KMS-11 (cell line): ENCODE data around the gene FOXJ3.

ENCODE experiments used
- H2AFZ ChIP-seq: fragments of 200-600 bp; sonication (generic); 2 replicates; pipeline ENCODE4 v1.6.1; 2016; ENCODE audit warnings: antibody characterized with exemption, mixed run types, low read depth
- H3K27ac ChIP-seq: fragments of 200-600 bp; sonication (generic); 2 replicates; pipeline ENCODE4 v1.6.1; 2016; ENCODE audit warnings: mild to moderate bottlenecking, mixed run types
- H3K27me3 ChIP-seq: fragments of 200-600 bp; sonication (generic); 2 replicates; pipeline ENCODE4 v1.6.1; 2017; ENCODE audit warnings: mild to moderate bottlenecking, low read depth, mixed run types, moderate library complexity; ENCODE audit not compliant: insufficient read depth
- H3K36me3 ChIP-seq: fragments of 200-600 bp; sonication (generic); 2 replicates; pipeline ENCODE4 v1.6.1; 2017; ENCODE audit warnings: mild to moderate bottlenecking, mixed run types; ENCODE audit not compliant: insufficient read depth
- H3K4me1 ChIP-seq: fragments of 200-600 bp; sonication (generic); 2 replicates; pipeline ENCODE4 v1.6.1; 2016; ENCODE audit warnings: mild to moderate bottlenecking, low read depth, mixed run types; ENCODE audit not compliant: poor library complexity, severe bottlenecking
- H3K4me2 ChIP-seq: fragments of 200-600 bp; sonication (generic); 2 replicates; pipeline ENCODE4 v1.7.0; 2016; ENCODE audit warnings: mild to moderate bottlenecking, mixed run types
- H3K4me3 ChIP-seq: fragments of 200-600 bp; sonication (generic); IDR thresholded peaks from 2 replicates; pipeline ENCODE4 v1.6.1; 2017; ENCODE audit warnings: low read depth, low read length, mixed read lengths; ENCODE audit not compliant: insufficient read depth
- H3K79me2 ChIP-seq: fragments of 200-600 bp; sonication (generic); 2 replicates; pipeline ENCODE4 v1.6.1; 2016; ENCODE audit warnings: low read depth, mixed run types; ENCODE audit not compliant: insufficient read depth
- H3K9ac ChIP-seq: fragments of 200-600 bp; sonication (generic); 2 replicates; pipeline ENCODE4 v1.6.1; 2016; ENCODE audit warnings: mild to moderate bottlenecking, mixed run types
- H4K20me1 ChIP-seq: fragments of 200-600 bp; sonication (generic); 2 replicates; pipeline ENCODE4 v1.6.1; 2016; ENCODE audit warnings: mild to moderate bottlenecking, mixed run types; ENCODE audit not compliant: insufficient read depth
- CTCF ChIP-seq: fragments of 200-600 bp; sonication (generic); conservative IDR thresholded peaks from 2 replicates; pipeline ENCODE4 v1.6.1; 2017; ENCODE audit warnings: low read depth, mild to moderate bottlenecking, antibody characterized with exemption, low read length, moderate library complexity, mixed read lengths

Gene FOXJ3

GRCh38 chr1:42325014-42325402, 10.0 kb downstream of the FOXJ3 start:
- Histone ChIP-seq H3K27me3 (no peaks in the 10 kb centered on the region), H3K4me3 (no peak overlapping the region), H3K4me2 (no peak overlapping the region), H3K36me3 (no peaks in the 10 kb centered on the region), H3K27ac (no peak overlapping the region), H3K79me2 (peaks cover 94% of the 10 kb centered on the region), H4K20me1 (peaks cover 6% of the 10 kb centered on the region), H3K9ac (no peak overlapping the region), H2AFZ (no peak overlapping the region), H3K4me1 (peaks cover 7% of the 10 kb centered on the region)
- no peak for TF ChIP-seq CTCF

- no peak overlapping the region for H3K27ac ChIP-seq
- TF ChIP-seq CTCF: no peak
Measured at GRCh38 chr1:42324398-42325013, 10.5 kb downstream of the FOXJ3 start.

GRCh38 chr1:42323551-42323950, 11.5 kb downstream of the FOXJ3 start:
- TF ChIP-seq CTCF: no peak
- peaks cover 6% of the 10 kb centered on the region; the same call in 1 of the 2 replicates for H4K20me1 ChIP-seq
- peaks cover 18% of the 10 kb centered on the region for H3K4me1 ChIP-seq

More at GRCh38 chr1:42324398-42325013, 10.5 kb downstream of the FOXJ3 start:
- Histone ChIP-seq H3K36me3 (no peaks in the 10 kb centered on the region), H4K20me1 (peaks cover 6% of the 10 kb centered on the region), H2AFZ (no peak overlapping the region), H3K9ac (no peak overlapping the region), H3K4me1 (peaks cover 12% of the 10 kb centered on the region), H3K27me3 (no peaks in the 10 kb centered on the region), H3K79me2 (peaks cover 92% of the 10 kb centered on the region), H3K4me2 (no peak overlapping the region), H3K4me3 (no peak overlapping the region)

GRCh38 chr1:42322577-42322976, 12.5 kb downstream of the FOXJ3 start:
- no peak overlapping the region for H3K9ac ChIP-seq
- TF ChIP-seq CTCF: no peak
- H3K4me2 ChIP-seq: no peak overlapping the region
- no peaks in the 10 kb centered on the region for H3K36me3 ChIP-seq
- no peaks in the 10 kb centered on the region for H3K27me3 ChIP-seq
- peaks cover 91% of the 10 kb centered on the region for H3K79me2 ChIP-seq
- peaks cover 18% of the 10 kb centered on the region for H3K4me1 ChIP-seq
- H3K4me3 ChIP-seq: no peak overlapping the region
- no peak overlapping the region for H2AFZ ChIP-seq
- peaks cover 6% of the 10 kb centered on the region; the same call in 1 of the 2 replicates for H4K20me1 ChIP-seq
- H3K27ac ChIP-seq: no peak overlapping the region

More at GRCh38 chr1:42323551-42323950, 11.5 kb downstream of the FOXJ3 start:
- H3K36me3 ChIP-seq: no peaks in the 10 kb centered on the region
- no peak overlapping the region for H3K4me2 ChIP-seq
- H3K9ac ChIP-seq: no peak overlapping the region
- no peak overlapping the region for H3K27ac ChIP-seq
- no peak overlapping the region for H3K4me3 ChIP-seq
- no peaks in the 10 kb centered on the region for H3K27me3 ChIP-seq
- no peak overlapping the region for H2AFZ ChIP-seq
- peaks cover 92% of the 10 kb centered on the region for H3K79me2 ChIP-seq
